Sigmoid colon (tissue), 4 donors: Measurements from ENCODE around the gene PPP2R2B.

ENCODE experiments used
- CTCF ChIP-seq, 4 experiments: fragments of 450-650 bp in 3 of 4; fragments of 200-600 bp in 1 of 4; IDR thresholded peaks; one replicate each; pipeline ENCODE4 v1.5.1; 2016 to 2019; ENCODE audit warnings: antibody characterized with exemption in 4 of 4, mild to moderate bottlenecking in 3 of 4, moderate library complexity in 2 of 4
- EP300 ChIP-seq, 4 donors: sonication (generic); formaldehyde crosslinking; IDR thresholded peaks; one replicate each; pipeline ENCODE4 v1.6.1; 2017; ENCODE audit warnings: antibody characterized with exemption in 4 of 4
- POLR2A ChIP-seq, 2 donors: fragments of 450-650 bp; IDR thresholded peaks; one replicate each; pipeline ENCODE4 v1.6.1; 2016; ENCODE audit warnings: antibody characterized with exemption in 2 of 2, mild to moderate bottlenecking in 2 of 2, moderate library complexity in 2 of 2
- POLR2AphosphoS5 ChIP-seq, 4 donors: sonication (generic); formaldehyde crosslinking; IDR thresholded peaks; one replicate each; pipeline ENCODE4 v1.6.1; 2017; ENCODE audit warnings: antibody characterized with exemption in 4 of 4

GRCh38 chr5:146721073-146721815 is 157.3 kb downstream of the PPP2R2B start:
- no peak for TF ChIP-seq POLR2AphosphoS5 (IDR thresholded peaks at IDR 0.05)
- no peak for TF ChIP-seq CTCF (IDR thresholded peaks at IDR 0.05)
- no peak for TF ChIP-seq POLR2A (IDR thresholded peaks at IDR 0.05)
- no peak for TF ChIP-seq EP300 (IDR thresholded peaks at IDR 0.05)
